HG03457 (cell line): Measurements from ENCODE around the gene SDK1.
"Not testable (repeated sequence)": the region's sequence is repeated elsewhere in the genome, so short reads cannot be mapped to it uniquely, and the experiment has no call there.

ENCODE experiments used
- ATAC-seq: cut with Tn5 transposase; IDR thresholded peaks from one replicate; pipeline ENCODE4 v1.9.1; 2021; ENCODE audit warnings: moderate number of reproducible peaks; ENCODE audit not compliant: unreplicated experiment

The SDK1 gene

GRCh38 chr7:4079366-4079765 lies 778.3 kb downstream of the SDK1 start:
- ATAC-seq, result no peak

- ATAC-seq, result no peak
Observed at GRCh38 chr7:4079956-4080355, 778.9 kb downstream of the SDK1 start.

- ATAC-seq, result no peak
Observed at GRCh38 chr7:4080954-4081353, 779.9 kb downstream of the SDK1 start.

- ATAC-seq, result no peak
Observed at GRCh38 chr7:4083513-4083912, 782.5 kb downstream of the SDK1 start.

- ATAC-seq, result no peak
Observed at GRCh38 chr7:4084271-4084670, 783.2 kb downstream of the SDK1 start.

- ATAC-seq, result no peak
Observed at GRCh38 chr7:4085937-4086691, 785.1 kb downstream of the SDK1 start.

- ATAC-seq, result no peak
Observed at GRCh38 chr7:4086723-4087122, 785.7 kb downstream of the SDK1 start.

GRCh38 chr7:4091767-4092166 lies 790.7 kb downstream of the SDK1 start:
- ATAC-seq, result no peak

GRCh38 chr7:4093035-4093434 lies 792.0 kb downstream of the SDK1 start:
- no peak for ATAC-seq

- no peak for ATAC-seq
Observed at GRCh38 chr7:4093483-4093882, 792.4 kb downstream of the SDK1 start.

GRCh38 chr7:4094158-4094557 lies 793.1 kb downstream of the SDK1 start:
- ATAC-seq, result not testable (repeated sequence)

GRCh38 chr7:4097001-4097609 lies 796.1 kb downstream of the SDK1 start:
- ATAC-seq, result no peak

- ATAC-seq, result no peak
Observed at GRCh38 chr7:4098169-4098568, 797.1 kb downstream of the SDK1 start.

GRCh38 chr7:4099651-4100050 lies 798.6 kb downstream of the SDK1 start:
- ATAC-seq, result no peak

GRCh38 chr7:4100148-4100547 lies 799.1 kb downstream of the SDK1 start:
- ATAC-seq, result no peak

- no peak for ATAC-seq
Observed at GRCh38 chr7:4100691-4101090, 799.6 kb downstream of the SDK1 start.

- no peak for ATAC-seq
Observed at GRCh38 chr7:4102231-4102841, 801.3 kb downstream of the SDK1 start.

GRCh38 chr7:4103352-4104091 lies 802.5 kb downstream of the SDK1 start:
- ATAC-seq, result no peak

- no peak for ATAC-seq
Observed at GRCh38 chr7:4107839-4108238, 806.8 kb downstream of the SDK1 start.

- ATAC-seq, result no peak
Observed at GRCh38 chr7:4108951-4109350, 807.9 kb downstream of the SDK1 start.

- no peak for ATAC-seq
Observed at GRCh38 chr7:4109481-4110110, 808.5 kb downstream of the SDK1 start.
